HG03521 (cell line): ENCODE results near the gene HM13.
"Not testable (repeated sequence)": the region's sequence is repeated elsewhere in the genome, so short reads cannot be mapped to it uniquely, and the experiment has no call there.

Experiments used
- ATAC-seq: cut with Tn5 transposase; IDR thresholded peaks from one replicate; pipeline ENCODE4 v1.9.1; 2021; ENCODE audit warnings: mild to moderate bottlenecking, moderate library complexity; ENCODE audit not compliant: unreplicated experiment

The HM13 gene, protein sequence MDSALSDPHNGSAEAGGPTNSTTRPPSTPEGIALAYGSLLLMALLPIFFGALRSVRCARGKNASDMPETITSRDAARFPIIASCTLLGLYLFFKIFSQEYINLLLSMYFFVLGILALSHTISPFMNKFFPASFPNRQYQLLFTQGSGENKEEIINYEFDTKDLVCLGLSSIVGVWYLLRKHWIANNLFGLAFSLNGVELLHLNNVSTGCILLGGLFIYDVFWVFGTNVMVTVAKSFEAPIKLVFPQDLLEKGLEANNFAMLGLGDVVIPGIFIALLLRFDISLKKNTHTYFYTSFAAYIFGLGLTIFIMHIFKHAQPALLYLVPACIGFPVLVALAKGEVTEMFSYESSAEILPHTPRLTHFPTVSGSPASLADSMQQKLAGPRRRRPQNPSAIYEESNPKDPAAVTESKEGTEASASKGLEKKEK

DNA sequence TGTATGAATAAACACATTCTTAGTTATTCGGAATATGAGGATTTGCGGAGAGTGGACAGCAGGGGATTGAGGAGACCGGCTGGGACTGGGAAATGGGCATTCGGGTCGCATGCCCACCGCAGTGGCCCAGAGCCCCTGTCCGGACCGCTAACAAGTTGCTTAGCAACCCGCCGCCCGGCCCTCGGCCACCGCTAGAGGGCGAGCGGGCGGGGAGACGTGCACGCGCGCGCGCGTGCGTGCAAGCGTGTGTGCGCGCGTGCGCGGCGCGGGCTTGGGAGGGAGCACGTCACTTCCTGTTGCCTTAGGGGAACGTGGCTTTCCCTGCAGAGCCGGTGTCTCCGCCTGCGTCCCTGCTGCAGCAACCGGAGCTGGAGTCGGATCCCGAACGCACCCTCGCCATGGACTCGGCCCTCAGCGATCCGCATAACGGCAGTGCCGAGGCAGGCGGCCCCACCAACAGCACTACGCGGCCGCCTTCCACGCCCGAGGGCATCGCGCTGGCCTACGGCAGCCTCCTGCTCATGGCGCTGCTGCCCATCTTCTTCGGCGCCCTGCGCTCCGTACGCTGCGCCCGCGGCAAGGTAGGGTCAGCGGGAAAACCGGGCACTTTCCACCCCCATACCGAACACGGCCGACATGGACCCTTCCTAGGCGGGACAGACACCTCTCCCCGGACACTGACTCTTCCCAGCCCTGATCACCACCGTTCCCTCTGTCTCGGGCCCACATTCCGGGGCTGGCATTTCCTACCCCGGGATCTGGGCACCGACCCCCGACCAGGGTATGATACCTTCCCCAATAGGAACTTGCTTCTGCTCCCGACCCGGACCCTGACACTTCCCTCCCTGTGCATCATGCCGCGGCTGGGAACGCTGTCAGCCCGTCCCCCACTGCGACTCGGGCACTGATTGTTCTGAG lies at the start of gene HM13:
HM13 (plus strand) TSS at position 289 of the 918 bp plus-strand sequence; CDS start at position 399, 110 bp downstream.
- peak; percentile 82 for ATAC-seq

DNA sequence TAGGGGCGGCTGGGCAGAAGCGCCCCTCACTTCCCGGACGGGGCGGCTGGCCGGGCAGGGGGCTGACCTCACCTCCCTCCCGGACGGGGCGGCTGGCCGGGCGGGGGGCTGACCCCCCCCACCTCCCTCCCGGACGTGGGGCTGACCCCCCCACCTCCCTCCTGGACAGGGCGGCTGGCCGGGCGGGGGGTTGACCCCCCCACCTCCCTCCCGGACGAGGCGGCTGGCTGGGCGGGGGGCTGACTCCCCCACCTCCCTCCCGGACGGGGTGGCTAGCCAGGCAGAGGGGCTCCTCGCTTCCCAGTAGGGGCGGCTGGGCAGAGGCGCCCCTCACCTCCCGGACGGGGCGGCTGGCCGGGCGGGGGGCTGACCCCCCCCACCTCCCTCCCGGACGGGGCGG lies 43.3 kb upstream of the HM13 start:
- ATAC-seq, result not testable (repeated sequence)

DNA sequence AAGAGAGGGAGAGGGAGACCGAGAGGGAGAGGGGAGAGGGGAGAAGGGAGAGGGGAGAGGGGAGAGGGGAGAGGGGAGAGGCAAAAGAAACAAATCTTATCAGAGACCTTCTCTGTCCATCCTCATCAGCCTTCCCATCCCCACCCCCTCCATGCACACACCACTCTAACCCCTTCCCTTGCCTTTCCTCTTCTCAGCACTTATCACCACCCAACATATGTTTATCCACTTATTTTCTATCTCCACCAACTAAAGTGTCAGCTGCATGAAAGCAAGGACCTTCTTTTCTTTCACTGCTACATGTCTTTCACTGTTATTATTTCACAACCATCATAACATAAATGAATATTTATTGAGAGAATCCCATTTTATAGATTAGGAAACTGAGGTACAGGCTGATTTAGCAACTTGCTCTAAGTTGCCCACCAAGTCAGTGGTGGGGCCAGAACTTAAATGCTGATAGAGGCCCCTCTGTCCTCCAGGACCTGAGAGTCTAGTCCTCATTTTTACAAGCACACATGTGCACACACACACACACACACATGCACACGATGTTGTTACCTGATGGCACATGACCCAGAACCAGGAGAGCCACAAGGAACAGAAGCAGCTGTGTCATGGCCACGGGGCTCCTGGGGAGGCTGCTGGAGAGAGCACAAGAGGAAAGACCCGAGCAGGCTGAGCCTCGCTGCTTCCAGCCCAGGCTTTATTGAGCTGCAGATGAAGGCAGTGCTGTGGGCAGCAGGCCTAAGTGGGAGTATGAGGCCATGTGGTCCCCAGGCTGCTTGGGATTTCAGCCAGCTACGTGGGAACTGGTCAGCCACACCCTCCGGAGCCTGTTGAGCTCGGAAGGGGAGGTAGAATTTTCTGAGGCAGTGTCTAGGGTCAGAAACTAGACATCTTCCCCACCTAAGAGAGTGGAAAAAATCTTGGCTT lies 41.6 kb upstream of the HM13 start:
- ATAC-seq, result no peak

DNA sequence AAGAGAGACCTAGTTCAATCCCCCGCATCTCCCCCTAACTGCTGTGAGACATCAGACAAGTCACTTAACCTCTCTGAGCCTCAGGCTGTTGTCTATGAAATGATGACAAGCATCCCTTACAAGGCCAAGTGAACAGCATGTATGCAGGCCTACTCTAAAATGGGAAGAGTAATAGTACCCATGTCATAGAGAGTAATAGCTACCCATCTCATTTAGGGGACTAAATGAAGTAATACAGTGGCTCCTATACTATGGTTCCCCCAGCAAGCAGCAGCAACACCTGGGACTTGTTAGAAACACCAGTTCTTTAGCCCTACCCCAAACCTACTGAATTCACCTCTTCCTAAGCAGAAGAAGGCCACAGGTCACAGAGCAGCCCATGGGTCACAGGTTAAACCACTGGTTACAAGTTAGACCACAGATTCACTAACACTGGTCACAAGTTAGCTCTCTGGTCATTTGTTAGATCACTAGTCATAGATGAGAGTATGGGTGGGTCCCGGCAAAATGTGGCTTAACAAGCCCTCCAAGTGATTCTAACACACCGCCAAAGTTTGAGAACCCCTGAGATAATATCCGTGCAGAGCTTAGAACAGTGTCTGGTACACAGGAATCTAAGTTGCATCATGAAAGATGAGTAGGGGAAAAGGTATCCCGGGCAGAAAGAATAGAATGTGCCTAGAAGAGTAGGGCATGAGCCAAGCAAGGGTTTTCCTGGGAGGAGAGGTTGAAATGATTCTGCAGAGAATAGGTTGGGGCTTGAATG lies 40.7 kb upstream of the HM13 start:
- no peak for ATAC-seq

DNA sequence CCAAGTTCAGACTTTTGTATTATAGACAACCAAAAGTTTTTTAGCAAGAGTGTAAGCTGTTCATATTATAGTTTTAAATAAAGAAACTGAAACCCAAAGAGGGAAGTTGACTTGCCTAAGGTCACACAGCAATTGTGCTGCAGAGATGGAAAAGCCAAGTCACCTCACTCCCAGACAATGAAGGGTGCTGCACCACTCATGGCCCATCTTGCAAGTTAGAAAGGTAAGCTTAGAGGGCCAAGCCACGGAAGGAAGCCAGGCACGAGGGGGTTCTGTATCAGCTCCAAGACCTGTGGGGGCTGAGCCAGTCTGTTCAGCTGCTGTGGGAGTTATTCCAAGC lies 40.2 kb upstream of the HM13 start:
- peak; percentile 59 for ATAC-seq

DNA sequence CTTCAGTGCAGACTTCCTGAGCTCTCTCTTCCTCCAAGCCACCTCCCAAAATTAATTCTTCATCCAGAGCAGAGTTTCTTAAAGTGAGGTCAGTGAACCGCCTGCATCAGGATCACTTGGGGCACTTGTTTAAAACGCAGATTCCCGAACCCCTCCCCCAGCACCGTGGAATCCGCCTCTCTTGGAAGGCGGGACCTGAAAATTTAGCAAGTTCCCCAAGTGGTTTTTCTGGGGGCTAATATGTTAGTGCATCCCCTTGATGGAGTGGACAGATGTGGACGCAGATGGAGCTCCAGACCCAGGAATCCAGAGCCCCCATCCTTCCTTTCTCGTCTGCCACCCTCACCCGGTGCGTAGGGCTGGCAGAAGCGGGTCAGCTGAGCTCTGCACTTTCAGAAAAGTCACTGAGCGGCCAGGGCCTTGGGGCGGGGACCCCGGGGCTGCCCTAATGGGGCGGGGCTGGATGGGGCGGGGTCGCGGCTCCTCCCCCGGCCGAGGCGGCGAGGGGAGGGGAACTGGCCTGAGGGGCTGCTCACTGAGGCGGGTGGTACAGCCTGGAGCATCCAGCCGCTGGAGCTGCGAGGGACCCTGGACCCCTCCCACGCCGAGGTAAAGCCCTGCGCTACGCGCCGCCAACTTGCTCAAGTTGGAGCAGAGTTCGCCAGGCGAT lies 39.3 kb upstream of the HM13 start, which contains the start of the genes DEFB124 and REM1:
DEFB124 (minus strand) TSS at position 370 of the 670 bp plus-strand sequence. CDS start 2,114 bp downstream, outside the sequence.
REM1 (plus strand) TSS at position 531 of the 670 bp plus-strand sequence. CDS start 1,158 bp downstream, outside the sequence.
- no peak for ATAC-seq

DNA sequence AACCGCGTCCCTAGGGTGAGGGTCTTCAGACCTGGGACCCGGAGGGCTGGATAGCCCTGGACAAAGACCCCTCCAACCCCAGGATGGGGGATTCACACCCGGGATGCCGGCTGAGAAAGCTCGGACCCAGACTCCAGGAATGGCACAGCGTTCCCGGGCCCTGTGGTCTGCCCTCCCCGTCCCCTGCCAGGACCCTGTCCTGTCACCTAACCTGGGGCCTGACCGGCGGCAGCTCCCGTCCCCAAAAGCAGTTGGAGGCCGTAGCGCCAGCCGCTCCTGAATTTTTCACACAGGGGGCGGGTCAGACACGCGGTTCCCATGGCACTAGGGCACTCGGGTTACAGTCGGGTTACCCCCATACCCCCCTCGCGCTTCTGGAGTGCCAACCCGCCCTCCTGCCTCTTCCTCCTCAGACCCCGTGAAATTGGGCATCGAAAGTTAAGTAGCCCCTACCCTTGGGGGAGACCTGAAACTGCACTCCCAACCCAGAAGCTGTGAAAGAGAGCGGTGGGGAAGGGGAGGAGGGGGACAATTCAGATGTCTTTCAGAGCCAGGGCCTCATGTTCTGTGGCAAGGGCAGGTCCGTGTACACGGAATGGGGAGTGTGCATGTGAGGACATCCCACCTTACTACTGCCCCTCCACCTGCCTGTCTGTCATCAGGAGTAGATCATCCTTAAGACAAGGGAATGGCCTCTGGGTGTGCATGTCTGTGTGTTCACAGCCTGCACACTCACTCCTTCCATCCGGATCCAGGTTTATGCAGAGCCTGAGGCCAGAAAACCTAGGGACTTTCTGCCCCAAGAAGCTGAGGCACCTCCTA lies 38.6 kb upstream of the HM13 start:
- ATAC-seq, result no peak

DNA sequence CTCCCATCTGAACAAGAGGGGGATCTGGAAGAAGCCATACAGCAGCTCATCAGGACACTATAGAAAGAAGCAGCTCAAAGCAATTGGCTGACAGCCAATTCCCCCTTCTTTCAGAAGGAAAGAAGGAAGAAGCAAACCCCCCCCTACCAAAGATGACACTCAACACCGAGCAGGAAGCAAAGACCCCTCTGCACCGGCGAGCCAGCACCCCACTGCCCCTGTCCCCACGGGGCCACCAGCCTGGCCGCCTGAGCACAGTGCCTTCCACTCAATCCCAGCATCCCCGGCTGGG lies 38.0 kb upstream of the HM13 start:
- no peak for ATAC-seq

DNA sequence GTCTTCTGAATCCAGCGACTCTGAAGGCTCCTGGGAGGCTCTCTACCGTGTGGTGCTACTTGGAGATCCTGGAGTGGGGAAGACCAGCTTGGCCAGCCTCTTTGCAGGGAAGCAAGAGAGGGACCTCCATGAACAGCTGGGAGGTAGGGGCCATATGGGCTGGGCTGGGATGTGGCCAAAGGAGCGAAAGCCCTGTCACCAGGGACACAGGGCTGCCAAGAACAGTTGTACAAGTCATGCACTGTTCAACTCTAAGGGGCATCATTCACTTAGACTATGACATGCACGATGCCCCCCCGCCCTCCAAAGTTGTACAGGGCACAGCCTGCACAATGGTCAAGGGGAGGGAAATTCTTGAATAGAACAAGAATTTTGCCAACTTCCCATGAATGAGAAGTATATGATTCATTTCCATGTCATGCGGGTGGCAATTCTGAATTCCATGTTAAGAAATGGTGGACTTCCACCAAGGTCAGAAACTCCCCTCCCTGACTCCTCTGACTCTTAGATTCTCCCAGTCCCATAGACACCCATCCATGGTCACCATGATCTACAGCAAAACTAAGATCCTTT lies 37.5 kb upstream of the HM13 start:
- ATAC-seq, result no peak

DNA sequence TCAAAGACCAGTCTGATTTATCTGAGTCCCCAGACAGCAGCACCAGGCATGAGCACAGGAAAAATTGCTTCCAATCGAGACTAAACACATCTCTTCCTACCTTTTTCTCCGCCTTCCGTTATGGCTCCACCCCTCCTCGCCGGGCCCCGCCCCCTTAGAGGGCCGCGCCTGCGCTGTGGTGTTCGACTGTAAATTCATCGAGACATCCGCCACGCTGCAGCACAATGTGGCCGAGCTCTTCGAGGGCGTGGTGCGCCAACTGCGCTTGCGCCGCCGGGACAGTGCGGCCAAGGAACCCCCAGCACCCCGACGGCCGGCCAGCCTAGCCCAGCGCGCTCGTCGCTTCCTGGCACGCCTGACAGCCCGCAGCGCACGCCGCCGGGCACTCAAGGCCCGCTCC lies 30.2 kb upstream of the HM13 start:
- no peak for ATAC-seq

DNA sequence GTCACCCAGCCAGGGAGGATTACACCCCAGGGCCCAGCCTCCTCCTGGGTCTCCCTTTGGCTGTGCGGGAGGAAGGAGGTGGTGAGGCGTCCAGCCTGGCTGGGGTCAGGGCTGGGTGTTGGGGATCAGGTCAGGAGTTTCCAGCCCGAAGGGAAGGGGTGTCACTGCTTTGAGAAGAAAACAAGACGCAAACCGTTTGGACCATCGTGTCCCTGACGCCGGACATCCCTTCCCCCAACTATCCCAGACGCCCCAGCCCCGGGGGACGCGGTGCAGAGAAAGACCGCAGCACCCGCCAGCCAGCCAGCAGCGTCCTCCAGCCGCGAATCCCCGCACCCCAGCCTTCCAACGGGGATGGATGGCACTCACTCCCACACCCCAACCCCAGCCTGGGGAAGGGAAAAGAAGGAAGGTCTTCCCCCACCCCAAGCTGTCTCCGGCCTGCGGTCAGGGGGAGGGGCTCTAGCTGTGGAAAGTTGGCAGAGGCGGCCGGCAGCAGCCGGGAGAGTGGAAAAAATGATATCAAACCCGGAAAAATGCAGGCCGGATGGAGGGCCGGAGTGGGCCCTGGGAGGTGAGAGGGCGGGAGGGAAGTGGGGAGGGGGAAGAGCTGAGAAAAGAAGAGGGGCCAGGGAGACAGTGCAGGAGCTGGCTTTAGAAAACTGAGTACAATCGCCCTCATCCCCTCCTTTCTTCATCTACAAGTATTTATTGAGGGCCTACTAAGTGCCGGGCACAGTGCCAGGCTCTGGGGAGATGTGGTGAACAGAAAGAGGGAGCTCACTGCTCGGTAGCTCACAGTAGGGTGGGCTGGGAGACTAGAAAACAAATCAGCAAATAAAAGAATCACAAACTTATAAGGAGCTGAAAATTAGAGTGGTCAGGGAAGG lies 28.5 kb upstream of the HM13 start:
- no peak for ATAC-seq

DNA sequence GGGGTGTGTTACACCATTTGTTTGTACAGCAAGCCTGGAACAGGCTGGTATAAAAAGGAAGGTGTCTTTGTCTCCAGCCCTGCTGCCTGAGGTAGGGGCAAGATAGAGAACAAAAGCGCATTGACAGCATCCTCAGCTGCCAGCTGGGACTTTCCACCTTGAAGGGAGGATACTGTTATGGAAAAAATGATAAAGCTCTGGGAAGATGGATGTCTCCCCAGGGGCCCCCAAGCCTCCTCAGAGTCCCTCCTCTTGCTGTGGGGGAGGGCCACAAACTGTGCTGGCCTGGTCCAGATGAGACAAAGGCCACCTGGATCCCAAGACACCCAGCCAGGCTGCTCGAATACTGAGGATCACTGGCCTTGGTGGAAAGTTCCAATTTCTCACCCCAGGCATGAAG lies 26.1 kb upstream of the HM13 start:
- no peak for ATAC-seq

DNA sequence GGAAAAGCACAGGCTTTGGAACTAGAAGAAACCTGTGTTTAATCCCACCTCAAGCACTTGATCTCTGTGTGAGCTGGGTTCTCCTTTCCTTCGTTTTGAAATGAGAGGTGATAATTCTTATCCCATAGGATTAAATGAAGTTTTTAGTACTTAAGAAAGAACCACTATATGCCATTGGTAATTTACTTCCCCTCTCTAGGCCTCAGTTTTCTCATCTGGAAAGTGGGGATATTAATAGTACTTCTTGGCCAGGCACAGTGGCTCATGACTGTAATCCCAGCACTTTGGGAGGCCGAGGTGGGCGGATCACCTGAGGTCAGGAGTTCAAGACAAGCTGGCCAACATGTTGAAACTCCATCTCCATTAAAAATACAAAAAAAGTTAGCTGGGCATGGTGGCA lies 25.1 kb upstream of the HM13 start:
- no peak for ATAC-seq

DNA sequence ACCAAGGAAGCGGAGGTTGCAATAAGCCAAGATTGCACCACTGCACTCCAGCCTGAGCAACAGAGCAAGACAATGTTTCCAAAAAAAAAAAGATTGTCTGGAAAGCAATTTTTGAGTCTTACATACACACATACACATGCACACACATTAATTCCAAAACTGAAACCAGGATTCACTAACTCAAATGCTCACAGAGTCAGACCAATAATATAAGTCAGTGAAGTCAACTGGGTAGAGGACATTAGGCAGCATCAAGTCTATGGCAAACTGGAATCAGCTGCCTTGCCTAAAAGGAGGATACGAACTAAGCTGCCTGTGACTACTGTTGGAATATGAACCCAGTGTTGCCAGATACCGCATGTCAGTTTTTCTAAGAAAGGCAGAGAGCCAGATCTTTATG lies 23.5 kb upstream of the HM13 start:
- no peak for ATAC-seq

DNA sequence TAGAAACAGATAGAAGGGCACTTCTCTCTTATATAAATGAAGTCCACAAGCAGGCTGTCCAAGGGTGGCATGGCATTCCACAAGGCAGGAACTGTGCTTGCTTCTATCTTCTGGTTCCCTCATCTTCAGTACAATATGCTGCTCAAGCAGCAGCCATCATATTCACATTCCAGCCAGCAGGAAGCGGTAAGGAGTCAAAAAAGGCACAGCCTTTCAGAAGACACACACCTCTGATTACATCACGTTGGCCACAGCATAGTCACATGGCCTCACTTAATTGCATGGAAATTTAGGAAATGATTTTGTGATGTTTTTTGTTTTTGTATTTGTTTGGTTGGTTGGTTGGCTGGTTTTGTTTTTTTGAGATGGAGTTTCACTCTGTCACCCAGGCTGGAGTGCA lies 20.1 kb upstream of the HM13 start:
- ATAC-seq, result no peak

DNA sequence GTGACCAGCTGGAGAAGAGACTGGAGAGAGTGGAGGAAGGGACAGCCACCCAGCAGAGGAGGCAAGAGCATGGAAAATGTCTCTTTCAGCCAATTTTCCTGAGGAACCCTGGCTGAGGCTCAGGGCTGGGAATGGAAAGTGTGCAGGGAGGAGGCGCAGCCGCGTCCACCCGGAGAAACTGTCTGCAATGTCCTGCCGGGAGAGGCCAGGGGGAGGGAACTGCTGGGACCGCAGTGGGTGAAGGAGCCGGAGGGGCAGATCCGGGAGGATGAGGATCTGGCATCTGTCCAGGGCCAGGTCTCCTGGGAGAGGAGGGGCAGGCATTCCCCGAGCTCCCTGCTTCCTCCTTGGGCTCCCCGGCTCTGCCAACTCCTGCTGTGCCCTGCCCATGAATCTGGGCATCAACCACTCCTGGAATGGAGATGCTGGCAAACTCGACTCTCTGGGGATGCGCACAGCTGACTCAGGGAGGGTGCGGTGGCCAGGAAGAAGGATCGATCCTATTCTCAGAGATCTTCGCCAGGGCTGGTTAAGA lies 17.4 kb upstream of the HM13 start:
- ATAC-seq, result no peak
